HCT116 (cell line): ENCODE data around the gene TCF7L1. TPM values are rescaled to one million over a fixed set of nuclear protein-coding genes. Genes with fewer than 3 reads are reported as not detected.

Experiments
- ATAC-seq: fragments of 200-7000 bp; cut with Tn5 transposase; 2 replicates; pipeline ENCODE4 v1.9.1; 2020; ENCODE audit warnings: mild to moderate bottlenecking, moderate library complexity
- BruUV-seq: library from RNA; stranded (reverse); fragments of 400-500 nt; replicated peaks from 2 replicates; lab custom pipeline; 2021; lab: Mats Ljungman, UMichigan
- CTCF ChIA-PET: fragments of 300-600 bp; sonication (Branson Sonifier 250); formaldehyde crosslinking; loops from one replicate; lab custom pipeline; 2021; ENCODE audit warnings: antibody characterized with exemption; lab: Charles Lee
- POLR2A ChIA-PET: fragments of 300-600, 350-600 bp; sonication (Branson Sonifier 250); formaldehyde crosslinking; loops from one replicate; lab custom pipeline; 2021; ENCODE audit warnings: antibody characterized with exemption; lab: Charles Lee
- RAD21 ChIA-PET, 2 experiments: fragments of 300-600 bp; sonication (Branson Sonifier 250); formaldehyde crosslinking; loops; one replicate each; lab custom pipeline; 2023; ENCODE audit warnings: low total read pairs in 2 of 2; ENCODE audit not compliant: uncharacterized antibody in 2 of 2, unreplicated experiment in 2 of 2, low non-redundant PET in 1 of 2; lab: Charles Lee
- DNase-seq: peaks from one replicate; pipeline ENCODE4 v3.0.0-alpha.2; 2010; ENCODE audit warnings: low read depth, low spot score
- H2AFZ ChIP-seq: fragments of 200-600 bp; shearing (Covaris generic), sonication (generic); 2 replicates; pipeline ENCODE4 v1.6.1; 2017; ENCODE audit warnings: low read depth, mixed run types, mixed read lengths, antibody characterized with exemption, low read length; ENCODE audit not compliant: poor library complexity, severe bottlenecking
- H3K27ac ChIP-seq: 2 replicates; pipeline ENCODE4 v1.5.1; 2012; ENCODE audit warnings: low read depth, low read length
- H3K27me3 ChIP-seq: fragments of 200-600 bp; sonication (generic); 2 replicates; pipeline ENCODE4 v1.6.1; 2016; ENCODE audit warnings: mixed run types, low read length, mixed read lengths; ENCODE audit not compliant: insufficient read depth
- H3K36me3 ChIP-seq, 2 experiments: fragments of 200-500 bp in 1 of 2; fragments of 200-600 bp in 1 of 2; sonication (Bioruptor generic) in 1 of 2; sonication (generic) in 1 of 2; 2 replicates each; pipeline versions ENCODE4 v1.5.1 to v1.6.1; 2014 to 2016; ENCODE audit warnings: low read length in 2 of 2, inconsistent platforms in 1 of 2, mixed read lengths in 1 of 2, mixed run types in 1 of 2; ENCODE audit not compliant: insufficient read depth in 2 of 2, control insufficient read depth in 1 of 2
- H3K4me1 ChIP-seq, 2 experiments: fragments of 200-600 bp in 1 of 2; sonication (generic) in 1 of 2; 2 replicates each; pipeline versions ENCODE4 v1.5.1 to v1.6.1; 2012 to 2017; ENCODE audit warnings: low read length in 2 of 2, inconsistent platforms in 1 of 2, mild to moderate bottlenecking in 1 of 2, mixed read lengths in 1 of 2, mixed run types in 1 of 2, moderate library complexity in 1 of 2; ENCODE audit not compliant: insufficient read depth in 2 of 2, control insufficient read depth in 1 of 2
- H3K4me2 ChIP-seq: fragments of 200-600 bp; sonication (generic); 2 replicates; pipeline ENCODE4 v1.6.1; 2017; ENCODE audit warnings: mixed run types, low read length, mixed read lengths
- H3K4me3 ChIP-seq, 2 experiments: fragments of 200-600 bp in 1 of 2; sonication (generic) in 1 of 2; replicated peaks in 1 of 2; 2 replicates each; pipeline ENCODE4 v1.5.1; 2011 to 2016; ENCODE audit warnings: low read length in 2 of 2, control low read depth in 1 of 2, low read depth in 1 of 2, mild to moderate bottlenecking in 1 of 2, mixed read lengths in 1 of 2, mixed run types in 1 of 2
- H3K79me2 ChIP-seq: fragments of 200-600 bp; sonication (generic); 2 replicates; pipeline ENCODE4 v1.6.1; 2017; ENCODE audit warnings: mild to moderate bottlenecking, mixed run types, low read length, moderate library complexity, mixed read lengths; ENCODE audit not compliant: insufficient read depth
- H3K9ac ChIP-seq: fragments of 200-600 bp; sonication (generic); 2 replicates; pipeline ENCODE4 v1.6.1; 2016; ENCODE audit warnings: low read length, mixed read lengths
- H3K9me2 ChIP-seq: fragments of 200-600 bp; sonication (generic), shearing (Covaris generic); 2 replicates; pipeline ENCODE4 v1.6.1; 2017; ENCODE audit warnings: mixed run types, mild to moderate bottlenecking, moderate library complexity; ENCODE audit not compliant: insufficient read depth
- H3K9me3 ChIP-seq, 2 experiments: fragments of 200-500 bp in 1 of 2; fragments of 200-600 bp in 1 of 2; sonication (Bioruptor generic) in 1 of 2; sonication (generic) in 1 of 2; 2 replicates each; pipeline ENCODE4 v1.6.1; 2014 to 2017; ENCODE audit warnings: low read length in 2 of 2, mixed read lengths in 2 of 2, inconsistent platforms in 1 of 2, low read depth in 1 of 2, mild to moderate bottlenecking in 1 of 2, mixed run types in 1 of 2, moderate library complexity in 1 of 2; ENCODE audit not compliant: control insufficient read depth in 1 of 2, insufficient read depth in 1 of 2
- H4K20me1 ChIP-seq: fragments of 200-600 bp; sonication (generic), shearing (Covaris generic); 2 replicates; pipeline ENCODE4 v1.6.1; 2017; ENCODE audit warnings: mixed run types, mild to moderate bottlenecking, moderate library complexity; ENCODE audit not compliant: insufficient read depth
- EGR1 ChIP-seq: IDR thresholded peaks from 2 replicates; pipeline ENCODE4 v1.6.1; 2012; ENCODE audit warnings: low read depth
- EZH2 ChIP-seq: fragments of 200-600 bp; sonication (generic); IDR thresholded peaks from 2 replicates; pipeline ENCODE4 v1.6.1; 2017; ENCODE audit warnings: antibody characterized with exemption, mixed run types
- FOSL1 ChIP-seq: IDR thresholded peaks from 2 replicates; pipeline ENCODE4 v1.6.1; 2012; ENCODE audit warnings: low read depth
- JUND ChIP-seq: IDR thresholded peaks from 2 replicates; pipeline ENCODE4 v1.6.1; 2012
- MAX ChIP-seq: IDR thresholded peaks from 2 replicates; pipeline ENCODE4 v1.6.1; 2012
- POLR2A ChIP-seq: IDR thresholded peaks from 2 replicates; pipeline ENCODE4 v1.7.0; 2011; ENCODE audit warnings: borderline replicate concordance; ENCODE audit not compliant: insufficient read depth, insufficient read length; ENCODE audit errors: extremely low read depth
- POLR2AphosphoS5 ChIP-seq: IDR thresholded peaks from 2 replicates; pipeline ENCODE4 v1.6.1; 2011; ENCODE audit warnings: mild to moderate bottlenecking, low read depth, low read length, moderate library complexity
- REST ChIP-seq: IDR thresholded peaks from 2 replicates; pipeline ENCODE4 v1.6.1; 2012; ENCODE audit warnings: low read depth
- SIN3A ChIP-seq: IDR thresholded peaks from 2 replicates; pipeline ENCODE4 v1.6.1; 2012; ENCODE audit warnings: low read depth
- SP1 ChIP-seq: IDR thresholded peaks from 2 replicates; pipeline ENCODE4 v1.6.1; 2012; ENCODE audit warnings: low read depth
- SRF ChIP-seq: IDR thresholded peaks from 2 replicates; pipeline ENCODE4 v1.6.1; 2012; ENCODE audit warnings: low read depth
- TCF7L2 ChIP-seq: IDR thresholded peaks from 2 replicates; pipeline ENCODE4 v1.7.0; 2011; ENCODE audit warnings: borderline replicate concordance, inconsistent platforms; ENCODE audit not compliant: insufficient read depth, insufficient read length; ENCODE audit errors: extremely low read depth
- YY1 ChIP-seq: IDR thresholded peaks from 2 replicates; pipeline ENCODE4 v1.6.1; 2011; ENCODE audit warnings: low read length, low read depth, moderate library complexity, mild to moderate bottlenecking; ENCODE audit not compliant: insufficient replicate concordance; ENCODE audit errors: extremely low read depth
- ZBTB33 ChIP-seq: IDR thresholded peaks from 2 replicates; pipeline ENCODE4 v1.6.1; 2011; ENCODE audit warnings: mild to moderate bottlenecking, low read length, moderate library complexity; ENCODE audit not compliant: insufficient replicate concordance; ENCODE audit errors: extremely low read depth
- ZNF274 ChIP-seq: fragments of 200-500 bp; sonication (Bioruptor generic); IDR thresholded peaks from 2 replicates; pipeline ENCODE4 v1.6.1; 2014; ENCODE audit warnings: mild to moderate bottlenecking, low read depth, low read length, inconsistent platforms
- intact Hi-C: fragments of 100-400 bp; cut with micrococcal nuclease; formaldehyde crosslinking; loops from 2 replicates; pipeline ENCODE4 v1.10.0; 2022
- total RNA-seq: library from RNA; stranded (reverse); gene quantifications from one replicate; pipeline ENCODE4 v1.2.1, GENCODE V29; 2021; ENCODE audit not compliant: unreplicated experiment

The TCF7L1 gene
- total RNA-seq, 1 experiment from 2014 or later, result 10.3 TPM

- BruUV-seq, result no TSS peak
- no peak overlapping the region for H3K27ac ChIP-seq
- RAD21 ChIA-PET, result no interaction called here
- no peak overlapping the region for H3K4me3 ChIP-seq
- no peaks in the 10 kb centered on the region for H3K79me2 ChIP-seq
- H2AFZ ChIP-seq, result no peak overlapping the region
- H4K20me1 ChIP-seq, result no peaks in the 10 kb centered on the region
- CTCF ChIA-PET, result no interaction called here
- no peaks in the 10 kb centered on the region for H3K9me3 ChIP-seq
- H3K27me3 ChIP-seq, result no peaks in the 10 kb centered on the region
- TF ChIP-seq EZH2, result no peak
- TF ChIP-seq ZNF274, result no peak
- no peak for TF ChIP-seq SIN3A
- TF ChIP-seq ZBTB33, result no peak
- no peak for TF ChIP-seq JUND
- no peak for TF ChIP-seq POLR2A
- no peak for TF ChIP-seq REST
- TF ChIP-seq EGR1, result no peak
- TF ChIP-seq SP1, result no peak
- no peak for TF ChIP-seq FOSL1
- no peak for TF ChIP-seq TCF7L2
- TF ChIP-seq MAX, result no peak
- TF ChIP-seq YY1, result no peak
- no peak for TF ChIP-seq SRF
- no peak for TF ChIP-seq POLR2AphosphoS5
- TF ChIP-seq, all 23 proteins: peak for 0
- DNase-seq, result no peak
- Histone ChIP-seq H3K4me2 (no peak overlapping the region), H3K9me2 (no peaks in the 10 kb centered on the region), H3K9ac (no peak overlapping the region), H3K36me3 (no peaks in the 10 kb centered on the region), H3K4me1 (no peaks in the 10 kb centered on the region)
- POLR2A ChIA-PET, result no interaction called here
- intact Hi-C loops, result no loop called here
- ATAC-seq, result no peak
Observed at GRCh38 chr2:85194780-85195480, 61.7 kb downstream of the TCF7L1 start.
